ENCODE results near the gene CTNNA3.

The CTNNA3 gene

DNA sequence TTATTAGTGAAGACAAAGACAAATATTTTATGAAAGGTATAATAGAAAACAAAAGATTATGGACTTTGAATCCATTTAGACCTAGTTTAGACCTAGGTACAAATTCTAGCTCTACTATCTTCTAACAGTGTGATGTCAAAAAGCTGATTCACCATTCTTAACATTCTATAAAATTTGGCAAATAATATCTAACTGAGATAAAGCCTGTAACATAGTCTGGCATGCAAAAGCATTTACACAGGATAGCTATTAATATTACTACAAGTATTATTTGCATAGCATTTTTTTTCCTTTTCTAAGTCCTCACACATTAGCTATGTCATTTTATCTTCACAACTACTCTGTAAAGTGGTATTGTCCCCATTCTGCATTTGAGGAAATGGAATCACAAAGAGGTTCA is 949.7 kb downstream of the CTNNA3 start:
- TF ChIP-seq Cebpa-rat (IDR thresholded peaks at IDR 0.05): no peak
- Histone ChIP-seq H3K9ac (no peak overlapping the region), H3K4me3 (no peak overlapping the region), H3K27me3 (no peaks in the 10 kb centered on the region), H3K36me3 (no peaks in the 10 kb centered on the region), H3K4me1 (no peaks in the 10 kb centered on the region), H3K4me2 (no peak overlapping the region), H3K27ac (no peak overlapping the region), H3K9me3 (no peaks in the 10 kb centered on the region), H4K20me1 (no peaks in the 10 kb centered on the region)

DNA sequence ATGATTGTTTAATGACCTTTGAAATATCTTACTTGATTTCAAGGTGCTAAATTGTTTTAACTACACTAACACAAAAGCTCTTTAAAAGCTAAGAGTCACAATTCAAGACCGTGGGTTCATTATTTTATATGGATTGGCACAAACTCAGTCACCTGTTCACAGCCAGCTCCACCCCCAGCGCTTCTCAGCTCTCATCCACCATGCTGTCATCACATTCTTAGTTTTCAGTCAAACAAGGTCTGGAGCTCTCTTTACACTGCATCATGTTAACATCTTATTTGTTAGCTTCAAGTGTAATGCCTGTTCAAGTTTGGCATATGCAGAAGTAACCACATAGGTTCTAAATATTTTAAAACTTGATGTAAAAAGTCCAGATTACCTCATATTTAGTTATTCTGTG is 951.1 kb downstream of the CTNNA3 start:
- Histone ChIP-seq H3K4me2 (no peak overlapping the region), H3K9me3 (no peaks in the 10 kb centered on the region), H3K36me3 (no peaks in the 10 kb centered on the region), H3K27me3 (no peaks in the 10 kb centered on the region), H3K4me1 (no peaks in the 10 kb centered on the region), H4K20me1 (no peaks in the 10 kb centered on the region), H3K9ac (no peak overlapping the region), H3K27ac (no peak overlapping the region), H3K4me3 (no peak overlapping the region)
- no peak for TF ChIP-seq Cebpa-rat (IDR thresholded peaks at IDR 0.05)

DNA sequence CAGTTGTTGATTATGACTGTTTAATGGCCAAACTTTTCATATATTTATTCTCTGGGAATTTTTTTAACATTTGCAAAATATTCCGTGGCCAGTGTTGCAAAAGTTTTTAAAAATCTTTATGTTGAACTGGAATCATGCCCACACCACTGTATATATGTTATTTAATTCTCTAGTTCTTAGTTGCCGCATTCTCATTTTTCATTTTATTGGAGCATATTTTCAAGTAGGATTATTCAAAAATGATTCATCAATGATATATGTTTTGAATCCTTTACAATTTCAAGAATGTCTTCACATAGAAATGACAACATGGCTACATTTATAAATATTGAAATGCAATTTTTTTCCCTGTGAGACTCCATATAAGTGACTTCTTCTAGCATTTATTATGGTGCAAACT is 958.8 kb downstream of the CTNNA3 start:
- H3K4me2 ChIP-seq: no peak overlapping the region
- no peaks in the 10 kb centered on the region for H3K27me3 ChIP-seq
- TF ChIP-seq Cebpa-rat (IDR thresholded peaks at IDR 0.05): no peak
- H3K27ac ChIP-seq: no peak overlapping the region
- no peaks in the 10 kb centered on the region for H3K36me3 ChIP-seq
- H3K4me1 ChIP-seq: no peaks in the 10 kb centered on the region
- no peaks in the 10 kb centered on the region for H3K9me3 ChIP-seq
- H3K4me3 ChIP-seq: no peak overlapping the region
- no peaks in the 10 kb centered on the region for H4K20me1 ChIP-seq
- H3K9ac ChIP-seq: no peak overlapping the region

DNA sequence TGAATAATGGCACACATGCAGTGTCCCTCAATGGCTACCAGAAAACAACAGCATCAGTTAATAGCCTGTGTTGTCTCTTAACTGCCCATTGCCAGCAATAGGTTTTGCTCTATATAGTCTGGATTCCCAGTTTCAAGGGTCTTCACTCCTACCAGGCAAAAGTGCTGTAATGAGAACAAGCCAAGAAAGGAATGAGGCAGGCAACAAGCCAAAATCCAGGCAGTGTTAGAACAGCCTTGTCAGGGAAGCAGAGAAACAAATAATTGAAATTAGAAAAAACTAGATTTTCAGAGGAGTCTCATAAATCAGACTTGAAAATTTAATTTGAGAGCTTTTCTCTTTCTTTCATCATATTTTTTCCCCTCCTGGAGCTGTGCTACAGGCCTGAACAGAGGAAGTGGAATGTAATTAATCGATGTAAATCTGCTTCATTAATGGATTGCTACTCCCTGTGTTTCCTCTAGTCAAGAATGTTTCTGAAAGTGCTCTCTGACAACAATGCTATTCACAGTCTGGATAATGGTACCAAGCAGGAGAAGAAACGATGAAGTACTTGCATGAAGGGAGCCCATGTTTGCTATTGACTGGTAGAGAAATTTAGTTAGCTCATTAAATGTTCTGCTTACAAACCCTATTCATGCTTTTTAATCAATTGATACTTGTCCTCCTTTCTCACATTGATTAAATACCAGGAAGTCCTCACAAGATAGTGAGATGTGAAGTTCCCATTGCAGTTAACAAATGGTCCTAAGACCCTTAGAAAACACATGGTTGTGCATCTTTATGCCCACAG is 972.2 kb downstream of the CTNNA3 start:
- no peak overlapping the region for H3K9ac ChIP-seq
- H3K9me3 ChIP-seq: no peaks in the 10 kb centered on the region
- TF ChIP-seq Cebpa-rat (IDR thresholded peaks at IDR 0.05): no peak
- H3K27ac ChIP-seq: no peak overlapping the region
- no peaks in the 10 kb centered on the region for H3K27me3 ChIP-seq
- H3K4me2 ChIP-seq: no peak overlapping the region
- H3K36me3 ChIP-seq: no peaks in the 10 kb centered on the region
- no peak overlapping the region for H3K4me3 ChIP-seq
- no peaks in the 10 kb centered on the region for H4K20me1 ChIP-seq
- no peaks in the 10 kb centered on the region for H3K4me1 ChIP-seq

DNA sequence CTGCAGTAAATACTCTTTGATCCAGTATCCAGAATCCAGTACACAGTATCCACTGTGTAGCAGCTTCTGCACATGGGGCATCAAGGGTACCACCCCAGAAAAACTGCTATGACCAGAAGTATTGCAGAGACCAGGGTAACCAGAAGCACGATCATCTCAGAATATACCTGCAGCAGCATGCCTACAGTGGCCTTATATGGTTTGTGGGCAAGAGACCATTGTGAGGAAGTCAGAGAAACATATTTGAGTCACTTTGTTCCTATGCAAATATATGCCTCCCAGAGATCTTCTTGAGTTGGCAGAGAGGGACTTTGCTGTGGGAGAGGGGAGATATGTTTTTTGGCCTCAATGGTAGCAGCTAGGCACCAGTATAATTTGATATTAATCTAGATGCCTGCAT is 976.5 kb downstream of the CTNNA3 start:
- Histone ChIP-seq H3K27me3 (no peaks in the 10 kb centered on the region), H3K4me2 (no peak overlapping the region), H3K9ac (no peak overlapping the region), H3K36me3 (no peaks in the 10 kb centered on the region), H3K27ac (no peak overlapping the region), H3K4me3 (no peak overlapping the region), H3K4me1 (no peaks in the 10 kb centered on the region), H3K9me3 (no peaks in the 10 kb centered on the region), H4K20me1 (no peaks in the 10 kb centered on the region)
- TF ChIP-seq Cebpa-rat (IDR thresholded peaks at IDR 0.05): no peak

DNA sequence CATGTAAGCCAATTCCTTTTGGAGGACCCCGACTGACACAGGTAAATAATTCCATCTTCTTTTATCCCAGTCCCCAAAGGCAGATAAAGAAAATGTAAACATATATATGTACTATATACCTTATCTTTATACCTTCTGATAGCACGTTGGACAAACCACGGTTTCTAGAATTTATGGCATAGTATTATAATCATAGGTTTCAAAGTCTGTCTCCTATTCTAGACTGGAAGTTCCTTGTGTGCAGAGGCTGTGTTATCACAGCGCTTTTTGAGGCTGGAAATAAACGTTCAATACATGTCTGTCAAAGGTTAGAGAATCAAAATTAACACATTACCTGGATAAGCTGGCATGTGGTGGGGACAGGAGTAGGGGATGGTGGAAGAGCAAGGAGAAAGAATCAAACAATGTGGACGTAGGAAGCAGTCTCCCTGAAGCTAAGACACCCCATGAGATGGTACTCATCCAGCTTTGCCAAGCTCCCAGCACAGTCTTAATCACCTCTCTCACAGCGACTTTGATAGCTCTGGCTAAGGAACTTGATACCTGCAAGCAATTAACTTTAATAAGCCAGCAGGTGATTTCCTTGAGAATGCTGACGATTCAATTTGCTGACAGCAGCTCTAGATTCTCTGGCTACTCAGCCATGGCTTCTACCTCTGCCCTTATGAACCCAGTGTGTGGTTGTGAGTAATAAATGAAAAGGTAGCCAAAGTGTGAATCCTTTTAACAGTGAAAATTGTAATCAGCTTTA is 978.6 kb downstream of the CTNNA3 start:
- Histone ChIP-seq H4K20me1 (no peaks in the 10 kb centered on the region), H3K9ac (no peak overlapping the region), H3K4me1 (no peaks in the 10 kb centered on the region), H3K27ac (no peak overlapping the region), H3K4me3 (no peak overlapping the region), H3K27me3 (no peaks in the 10 kb centered on the region), H3K9me3 (no peaks in the 10 kb centered on the region), H3K36me3 (no peaks in the 10 kb centered on the region), H3K4me2 (no peak overlapping the region)
- no peak for TF ChIP-seq Cebpa-rat (IDR thresholded peaks at IDR 0.05)

DNA sequence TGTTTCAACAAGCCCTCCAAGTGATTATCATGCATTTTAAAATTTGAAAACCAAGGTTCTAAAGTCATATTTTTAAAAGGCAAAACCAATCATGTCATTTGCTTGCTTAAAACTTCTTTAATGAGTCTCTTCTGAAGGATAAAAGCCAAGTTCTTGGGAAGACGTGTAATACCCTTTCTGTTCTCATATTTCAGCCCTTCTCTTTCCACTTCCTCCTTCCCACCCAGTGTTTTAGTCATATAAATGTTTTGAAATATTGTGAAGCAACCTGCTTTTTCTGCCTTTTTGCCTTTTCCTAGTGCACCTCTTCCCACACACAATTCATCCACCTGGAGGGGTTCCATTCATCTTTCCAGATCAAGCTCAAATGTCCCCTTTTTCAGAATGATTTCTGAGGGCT is 981.3 kb downstream of the CTNNA3 start:
- Histone ChIP-seq H3K9me3 (no peaks in the 10 kb centered on the region), H3K36me3 (no peaks in the 10 kb centered on the region), H3K9ac (no peak overlapping the region), H3K4me1 (no peaks in the 10 kb centered on the region), H3K4me3 (no peak overlapping the region), H4K20me1 (no peaks in the 10 kb centered on the region), H3K27me3 (no peaks in the 10 kb centered on the region), H3K27ac (no peak overlapping the region), H3K4me2 (no peak overlapping the region)
- no peak for TF ChIP-seq Cebpa-rat (IDR thresholded peaks at IDR 0.05)

DNA sequence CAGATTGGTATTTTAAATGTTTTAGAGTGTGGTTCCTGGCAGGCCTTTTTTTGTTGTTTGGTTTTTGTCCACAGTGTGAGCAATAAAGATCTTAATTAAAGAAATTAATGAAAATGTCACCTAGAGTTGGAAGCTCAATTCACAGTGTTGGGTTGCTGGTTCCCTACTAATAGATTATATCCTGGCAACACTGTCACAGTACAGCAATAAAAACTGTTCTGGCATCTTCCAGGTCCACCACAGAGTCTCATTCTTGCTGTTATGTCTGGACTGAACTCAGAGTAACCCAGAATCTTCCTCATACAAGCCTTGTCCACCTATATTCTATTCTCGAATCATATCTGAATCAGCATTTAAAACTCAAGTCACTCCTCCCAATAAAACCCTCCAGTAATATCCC is 982.6 kb downstream of the CTNNA3 start:
- TF ChIP-seq Cebpa-rat (IDR thresholded peaks at IDR 0.05): no peak
- Histone ChIP-seq H3K4me1 (no peaks in the 10 kb centered on the region), H3K9ac (no peak overlapping the region), H3K27me3 (no peaks in the 10 kb centered on the region), H3K9me3 (no peaks in the 10 kb centered on the region), H3K4me3 (no peak overlapping the region), H3K4me2 (no peak overlapping the region), H4K20me1 (no peaks in the 10 kb centered on the region), H3K27ac (no peak overlapping the region), H3K36me3 (no peaks in the 10 kb centered on the region)

DNA sequence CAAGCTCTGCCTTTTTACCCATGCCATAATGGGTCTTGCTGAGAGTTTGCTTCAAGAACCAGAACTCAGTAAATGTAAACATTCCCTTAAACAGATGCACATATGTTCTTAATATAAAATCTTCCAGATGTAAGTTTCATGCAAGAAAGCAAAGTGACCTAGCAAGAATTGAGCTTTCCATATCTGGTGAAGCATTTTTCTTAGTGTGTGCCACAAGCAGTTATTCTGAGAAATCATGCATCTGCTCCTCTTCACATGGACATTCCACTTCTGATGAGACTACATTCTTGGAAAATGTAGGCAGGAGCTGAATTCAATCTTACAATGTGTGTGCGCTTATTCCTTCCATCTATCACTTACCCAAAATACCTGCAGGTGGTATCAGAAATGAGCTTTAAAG is 997.9 kb downstream of the CTNNA3 start:
- H3K27me3 ChIP-seq: no peaks in the 10 kb centered on the region

DNA sequence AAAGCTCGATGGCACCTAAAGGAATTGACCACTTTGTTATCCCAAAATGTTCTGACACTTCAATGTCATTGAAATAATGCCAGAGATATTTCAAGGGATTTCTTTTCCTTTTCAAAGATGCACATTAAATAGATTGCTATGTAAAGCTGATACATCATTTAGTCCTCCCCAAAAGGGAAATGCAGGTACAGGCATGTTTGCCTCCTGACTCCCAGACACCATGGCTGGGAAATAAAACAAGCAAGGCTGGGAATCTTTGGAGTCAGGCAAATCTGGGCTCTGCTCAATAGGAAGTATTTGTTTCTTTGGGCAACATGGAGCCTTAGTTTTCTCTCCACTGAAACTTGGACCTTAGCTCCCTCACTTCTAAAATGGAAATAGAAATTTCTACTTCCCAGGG is 1000.9 kb downstream of the CTNNA3 start:
- peaks cover 5% of the 10 kb centered on the region; the same call in 1 of the 2 replicates for H3K9me3 ChIP-seq
- H3K27ac ChIP-seq: no peak overlapping the region
- H3K9ac ChIP-seq: no peak overlapping the region
- TF ChIP-seq Cebpa-rat (IDR thresholded peaks at IDR 0.05): no peak
- H4K20me1 ChIP-seq: no peaks in the 10 kb centered on the region
- H3K4me1 ChIP-seq: no peaks in the 10 kb centered on the region
- H3K36me3 ChIP-seq: no peaks in the 10 kb centered on the region
- no peak overlapping the region for H3K4me2 ChIP-seq
- H3K4me3 ChIP-seq: no peak overlapping the region
- H3K27me3 ChIP-seq: no peaks in the 10 kb centered on the region

More for the DNA sequence above, 997.9 kb downstream of the CTNNA3 start:
- H3K36me3 ChIP-seq: no peaks in the 10 kb centered on the region
- no peak overlapping the region for H3K27ac ChIP-seq
- H3K4me2 ChIP-seq: no peak overlapping the region
- no peak for TF ChIP-seq Cebpa-rat (IDR thresholded peaks at IDR 0.05)
- H3K4me1 ChIP-seq: no peaks in the 10 kb centered on the region
- no peaks in the 10 kb centered on the region for H3K9me3 ChIP-seq
- H3K9ac ChIP-seq: no peak overlapping the region
- no peaks in the 10 kb centered on the region for H4K20me1 ChIP-seq
- no peak overlapping the region for H3K4me3 ChIP-seq

Data from BLaER1 (cell line).